Astrocyte (in vitro differentiated cells and primary cell): ENCODE measurements around the gene ANKHD1.

ENCODE experiments used
- EZH2 ChIP-seq: IDR thresholded peaks from 2 replicates; pipeline ENCODE4 v1.6.1; 2012; ENCODE audit warnings: mild to moderate bottlenecking, low read length, inconsistent platforms; ENCODE audit not compliant: insufficient read depth
- TF ChIP-seq, protein P1 (sequence below): IDR thresholded peaks from 2 replicates; pipeline ENCODE4 v1.5.1; 2011; ENCODE audit warnings: low read depth, mild to moderate bottlenecking, inconsistent platforms, low read length, moderate library complexity; ENCODE audit not compliant: insufficient read depth

GRCh38 chr5:140367256-140368013 lies 34.2 kb upstream of the ANKHD1 start:
- TF ChIP-seq, protein P1, sequence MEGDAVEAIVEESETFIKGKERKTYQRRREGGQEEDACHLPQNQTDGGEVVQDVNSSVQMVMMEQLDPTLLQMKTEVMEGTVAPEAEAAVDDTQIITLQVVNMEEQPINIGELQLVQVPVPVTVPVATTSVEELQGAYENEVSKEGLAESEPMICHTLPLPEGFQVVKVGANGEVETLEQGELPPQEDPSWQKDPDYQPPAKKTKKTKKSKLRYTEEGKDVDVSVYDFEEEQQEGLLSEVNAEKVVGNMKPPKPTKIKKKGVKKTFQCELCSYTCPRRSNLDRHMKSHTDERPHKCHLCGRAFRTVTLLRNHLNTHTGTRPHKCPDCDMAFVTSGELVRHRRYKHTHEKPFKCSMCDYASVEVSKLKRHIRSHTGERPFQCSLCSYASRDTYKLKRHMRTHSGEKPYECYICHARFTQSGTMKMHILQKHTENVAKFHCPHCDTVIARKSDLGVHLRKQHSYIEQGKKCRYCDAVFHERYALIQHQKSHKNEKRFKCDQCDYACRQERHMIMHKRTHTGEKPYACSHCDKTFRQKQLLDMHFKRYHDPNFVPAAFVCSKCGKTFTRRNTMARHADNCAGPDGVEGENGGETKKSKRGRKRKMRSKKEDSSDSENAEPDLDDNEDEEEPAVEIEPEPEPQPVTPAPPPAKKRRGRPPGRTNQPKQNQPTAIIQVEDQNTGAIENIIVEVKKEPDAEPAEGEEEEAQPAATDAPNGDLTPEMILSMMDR = no peak
- TF ChIP-seq EZH2 = no peak
